CD4-positive, alpha-beta T cell treated with Interleukin-6 for 4 hours (primary cell): Measurements from ENCODE around the gene CAPZB.

ENCODE experiments used
- DNase-seq: peaks from one replicate; pipeline ENCODE4 v3.0.0-alpha.2; 2020; ENCODE audit warnings: mixed read lengths

The CAPZB gene

DNA sequence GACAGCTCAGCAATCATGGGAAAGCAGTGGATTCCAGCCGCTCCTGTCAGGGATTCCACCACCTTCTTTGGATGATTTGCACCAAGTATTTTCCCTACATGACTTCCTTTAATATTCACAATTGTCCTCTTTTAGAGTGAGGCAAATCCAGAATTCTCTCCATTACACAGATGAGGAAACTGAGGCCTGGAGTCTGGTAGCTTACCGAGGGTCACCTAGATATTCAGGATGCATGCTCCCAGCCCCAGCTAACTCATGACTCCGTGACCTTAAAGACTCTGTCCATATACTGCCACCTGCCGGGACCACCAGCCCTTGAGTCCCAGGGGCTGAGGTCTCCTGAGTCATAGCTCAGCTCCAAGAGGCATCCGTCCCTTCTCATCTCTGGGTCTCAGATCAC lies 80.6 kb downstream of the CAPZB start:
- no peak for DNase-seq

DNA sequence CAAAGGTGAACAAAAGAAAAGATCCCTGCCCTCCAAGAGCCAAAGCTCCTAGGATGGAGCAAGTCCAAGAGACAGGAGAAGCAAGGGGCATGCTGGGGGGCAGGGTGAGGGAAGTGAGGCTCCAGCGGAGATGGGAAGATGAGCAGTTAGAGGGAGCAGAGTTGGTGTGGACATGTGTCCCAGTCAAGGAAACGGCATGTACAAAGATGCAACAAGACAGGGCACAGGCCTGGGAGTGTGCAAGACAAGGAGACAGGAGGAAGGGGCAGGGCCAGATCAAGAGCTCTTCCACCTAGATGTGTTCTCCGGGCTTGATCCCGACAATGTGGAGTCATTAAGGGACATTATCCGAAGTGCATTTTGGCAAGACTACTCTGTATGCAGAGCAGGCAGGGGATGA lies 82.1 kb downstream of the CAPZB start:
- no peak for DNase-seq

DNA sequence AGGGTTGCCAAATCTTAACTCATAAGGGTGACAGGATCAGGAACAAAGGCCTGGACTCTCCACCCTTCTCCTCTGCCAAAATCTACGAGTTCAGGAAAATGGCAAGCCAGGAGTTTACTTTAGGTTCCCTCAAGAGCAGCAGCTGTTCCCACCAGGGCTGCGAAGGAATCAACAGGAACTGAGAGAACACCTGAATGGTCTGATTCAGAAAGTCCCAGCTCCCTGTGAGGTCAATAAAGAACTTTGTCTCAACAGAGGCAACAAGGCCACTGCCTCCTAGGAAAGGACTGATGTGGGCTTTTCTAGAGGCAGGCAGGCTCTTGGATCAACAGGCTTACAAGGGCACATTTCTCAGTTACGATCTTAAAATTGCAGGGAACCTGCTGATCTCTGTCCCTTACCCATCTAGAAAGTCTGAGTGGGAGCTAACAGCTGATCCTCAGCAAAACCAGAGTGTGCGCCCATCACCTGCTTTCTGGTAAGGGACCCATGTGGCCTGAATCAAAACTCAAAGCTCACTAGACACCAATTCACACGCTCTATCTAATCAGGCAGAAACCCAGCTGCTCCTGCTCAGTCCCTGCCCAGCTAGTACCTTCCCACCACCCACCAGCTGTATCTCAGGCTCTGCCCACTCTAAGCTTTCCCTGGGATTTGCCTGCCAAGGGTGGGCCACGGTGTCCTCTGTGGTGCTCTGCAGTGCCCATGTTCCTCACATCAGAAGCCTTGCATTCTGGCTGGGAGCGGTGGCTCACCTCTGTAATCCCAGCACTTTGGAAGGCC lies 83.1 kb downstream of the CAPZB start:
- no peak for DNase-seq

DNA sequence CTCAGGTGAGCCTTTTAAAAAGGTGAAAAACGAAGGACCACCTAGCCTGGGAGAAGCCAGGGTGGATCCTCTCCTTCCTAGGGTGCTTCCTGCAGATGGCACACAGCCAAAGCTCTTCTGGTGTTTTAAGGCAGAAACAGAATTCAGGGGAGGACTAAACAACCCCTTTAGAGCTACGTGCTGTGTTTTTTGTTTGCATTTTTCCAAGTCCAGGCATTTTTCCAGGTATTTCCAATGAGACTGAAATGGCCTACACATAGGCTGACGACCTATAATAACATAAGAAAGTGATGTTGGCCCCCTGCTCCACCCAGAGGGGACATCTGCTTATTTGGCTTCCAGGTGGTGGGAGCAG lies 83.8 kb downstream of the CAPZB start:
- no peak for DNase-seq

DNA sequence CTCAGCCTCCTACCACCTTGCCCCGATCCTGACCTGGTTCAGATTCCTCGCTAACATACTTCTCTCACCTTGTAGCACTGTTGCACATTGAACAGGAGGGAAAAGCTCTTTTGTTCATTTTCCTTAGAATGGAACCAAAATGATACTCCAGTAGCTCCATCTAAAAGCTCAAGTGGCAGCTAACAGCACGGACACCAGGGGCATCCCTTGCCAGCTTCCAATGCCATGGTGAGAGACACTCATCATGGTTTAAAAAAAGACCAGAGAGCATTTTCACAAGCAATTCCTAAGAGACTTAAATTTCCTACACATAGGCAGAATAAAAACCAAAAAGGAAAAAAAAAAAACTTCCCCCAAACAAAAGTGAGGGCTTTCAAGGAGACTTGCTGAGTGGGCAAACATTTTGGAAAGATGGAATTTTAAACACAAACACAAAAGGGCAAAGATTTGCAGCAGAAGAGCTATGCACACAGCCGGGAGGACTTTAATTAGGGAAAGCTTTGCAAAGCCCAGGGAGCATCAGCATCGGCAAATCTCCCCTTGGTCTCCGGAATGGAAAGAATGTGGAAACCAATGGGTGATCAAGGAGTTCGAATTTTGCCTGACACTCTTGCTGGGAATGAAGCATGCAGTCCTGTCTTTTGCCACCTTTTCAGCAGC lies 84.3 kb downstream of the CAPZB start:
- no peak for DNase-seq

DNA sequence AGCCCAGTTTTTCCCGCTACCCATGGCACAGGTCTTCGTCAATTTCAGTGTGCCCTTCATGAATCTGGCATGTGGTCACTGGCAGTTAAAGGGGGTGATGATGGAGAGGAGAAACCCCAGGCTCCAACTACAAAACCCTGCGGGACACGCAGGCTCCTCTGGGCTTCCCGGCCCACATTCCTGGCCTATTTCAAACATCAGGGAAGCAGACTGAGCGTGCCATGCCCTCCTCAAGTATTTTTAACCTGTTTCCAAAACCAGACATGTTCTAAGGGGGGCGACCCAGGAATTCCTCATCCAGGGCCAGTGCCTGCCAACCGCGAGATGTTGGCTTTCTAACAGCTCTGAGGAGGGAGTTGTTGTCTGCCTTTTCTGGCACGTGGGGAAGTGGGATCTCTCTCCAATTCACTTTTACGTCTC lies 85.1 kb downstream of the CAPZB start:
- DNase-seq, result no peak

DNA sequence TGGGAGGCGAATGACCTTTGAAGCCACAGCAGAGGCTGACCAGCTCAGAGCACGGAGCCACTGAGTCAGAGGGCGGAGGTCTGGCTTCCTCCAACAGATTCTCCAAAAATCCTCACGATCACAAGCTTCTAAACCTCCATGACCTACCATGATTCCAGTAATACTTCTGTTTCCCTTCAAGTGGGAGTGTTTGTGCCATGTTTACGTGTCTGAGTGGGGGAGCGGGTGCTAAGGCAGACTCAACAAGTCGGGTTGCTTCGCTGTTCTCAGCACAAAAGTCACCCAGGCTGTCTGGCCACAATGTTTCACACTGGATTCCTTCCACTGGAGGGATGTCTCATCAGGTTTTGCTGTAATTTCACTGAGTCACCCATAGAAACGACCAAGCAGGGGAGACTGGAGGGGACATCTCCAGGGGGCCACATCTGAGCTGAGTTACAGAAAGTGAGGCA lies 87.0 kb downstream of the CAPZB start:
- no peak for DNase-seq

DNA sequence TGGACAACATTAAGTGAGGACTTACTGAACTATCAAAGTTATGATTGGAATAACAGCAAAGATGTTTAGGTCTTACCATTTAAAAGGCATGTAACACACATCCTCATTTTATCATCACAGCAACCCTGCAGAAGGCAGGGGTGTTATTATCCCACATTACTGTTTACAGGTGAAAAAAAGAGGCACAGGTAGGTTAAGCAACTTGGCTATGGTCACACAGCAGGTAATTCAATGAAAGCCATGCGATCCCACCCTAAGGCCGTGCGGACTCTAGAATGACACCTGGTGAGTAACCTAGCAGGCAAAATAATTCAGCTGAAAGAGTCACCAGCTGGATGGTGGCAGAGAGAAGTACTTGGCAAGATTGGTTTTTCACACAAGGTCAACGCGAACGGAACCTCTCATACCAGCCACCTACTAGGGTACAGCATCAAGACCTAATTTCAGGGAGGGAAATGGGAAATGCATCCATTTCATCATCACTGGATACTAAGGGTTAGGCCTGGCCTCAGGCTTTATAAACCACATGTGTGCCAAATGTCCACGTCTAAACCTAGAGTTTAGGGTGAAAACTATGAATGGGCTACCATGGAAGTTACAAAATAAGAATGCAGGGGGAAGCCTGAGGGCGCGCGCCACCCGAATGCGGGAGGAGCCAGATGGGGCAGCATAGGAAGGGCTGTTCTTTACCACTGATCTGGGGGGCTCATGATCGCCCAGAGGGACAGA lies 88.0 kb downstream of the CAPZB start:
- no peak for DNase-seq

DNA sequence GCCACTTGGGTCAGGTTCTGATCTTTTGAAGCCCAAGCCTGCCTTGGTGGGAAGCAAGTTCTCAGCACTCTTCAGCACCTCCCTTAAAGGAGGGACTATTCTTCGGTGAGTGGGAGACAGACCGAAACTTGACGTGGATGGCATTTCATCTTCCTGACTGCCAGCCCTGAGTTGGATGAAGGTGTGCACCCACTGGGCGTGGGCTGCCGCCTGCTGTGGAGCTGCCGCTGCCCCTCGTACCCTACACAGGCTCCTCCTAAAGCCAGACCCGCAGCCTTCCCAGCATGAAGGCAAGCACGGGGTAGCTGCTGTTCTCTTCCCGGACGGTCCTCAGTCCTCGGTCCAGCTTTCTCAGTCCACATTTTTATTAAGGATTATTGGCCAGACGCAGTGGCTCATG lies 89.1 kb downstream of the CAPZB start:
- DNase-seq, result no peak

DNA sequence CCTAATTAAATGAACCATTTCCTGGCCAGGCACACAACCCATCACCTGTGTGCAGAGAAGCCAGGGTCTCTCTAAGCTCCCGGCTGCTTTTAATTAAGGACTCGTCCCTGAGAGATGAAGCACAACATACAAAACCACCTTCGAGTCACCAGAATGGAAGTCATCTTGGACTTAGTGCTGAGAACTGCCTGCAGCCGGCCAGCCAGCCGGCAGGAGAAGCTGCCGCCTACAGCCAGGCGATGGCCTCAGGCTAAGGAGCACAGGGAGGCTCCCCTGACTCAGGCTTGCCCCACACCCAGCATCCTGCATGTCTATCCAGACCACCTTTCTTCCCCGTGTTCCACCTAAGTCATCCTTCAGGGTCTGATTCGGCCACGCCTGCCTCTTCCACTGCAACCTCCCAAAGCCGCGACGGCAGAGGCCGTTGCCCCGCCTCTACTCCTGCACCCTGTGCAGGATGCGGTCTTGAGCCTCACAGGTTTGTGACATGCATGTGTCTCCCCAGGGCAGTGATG lies 89.6 kb downstream of the CAPZB start:
- DNase-seq, result no peak

DNA sequence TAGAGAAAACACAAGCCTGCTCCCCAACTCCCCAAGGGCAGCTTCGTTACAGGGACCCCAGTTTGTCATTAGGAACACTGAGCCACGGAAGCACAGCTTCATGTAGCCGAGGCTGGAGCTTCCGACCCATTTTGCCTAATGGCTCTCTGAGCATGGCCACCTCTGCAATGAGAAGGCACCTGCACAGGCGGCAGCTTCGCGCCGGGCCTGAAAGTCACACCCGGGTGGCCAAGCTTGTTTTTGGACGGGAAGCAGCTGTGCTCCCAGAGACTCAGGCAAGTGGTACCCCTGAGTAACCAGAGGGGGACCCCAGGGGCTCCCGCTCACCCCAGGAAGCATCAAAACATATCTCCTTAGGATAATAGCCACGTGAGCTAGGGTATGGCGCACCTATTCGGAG lies 92.3 kb downstream of the CAPZB start:
- DNase-seq, result no peak

DNA sequence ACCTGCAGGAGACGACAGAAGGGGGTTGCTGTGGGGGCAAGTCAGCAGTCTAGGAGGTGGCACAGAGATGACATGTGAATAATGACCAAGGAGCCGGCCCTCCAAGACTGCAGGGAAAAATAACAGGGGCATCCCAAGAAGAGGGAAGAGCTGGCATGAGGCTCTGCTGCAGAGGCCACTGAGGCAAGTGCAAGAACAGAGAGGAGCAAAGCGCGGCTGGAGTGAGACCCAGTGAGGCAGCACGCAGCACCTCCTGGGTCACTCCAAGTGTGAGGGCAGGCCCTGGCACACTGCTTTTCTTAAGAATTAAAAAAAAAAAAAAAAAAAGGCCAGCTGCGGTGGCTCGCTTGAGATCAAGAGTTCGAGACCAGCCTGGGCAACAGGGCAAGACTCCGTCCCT lies 93.1 kb downstream of the CAPZB start:
- peak; percentile 23 for DNase-seq

DNA sequence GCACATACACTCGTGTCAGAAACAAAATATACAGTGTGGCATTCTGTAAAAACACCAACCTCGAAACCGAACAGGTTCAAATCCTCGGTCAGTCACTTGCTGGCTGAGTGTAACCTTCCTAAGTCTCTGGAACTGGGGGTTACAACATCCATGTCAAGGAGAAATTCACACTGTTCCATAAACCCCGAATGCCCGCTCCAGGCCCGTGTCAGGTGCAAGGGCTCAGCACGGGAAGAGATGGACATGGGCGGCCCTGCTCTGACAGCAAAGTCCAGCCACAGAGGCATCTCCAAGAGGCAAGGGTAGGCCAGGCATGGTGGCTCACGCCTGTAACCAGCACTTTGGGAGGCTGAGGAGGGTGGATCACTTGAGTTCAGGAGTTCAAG lies 93.8 kb downstream of the CAPZB start:
- DNase-seq, result no peak

DNA sequence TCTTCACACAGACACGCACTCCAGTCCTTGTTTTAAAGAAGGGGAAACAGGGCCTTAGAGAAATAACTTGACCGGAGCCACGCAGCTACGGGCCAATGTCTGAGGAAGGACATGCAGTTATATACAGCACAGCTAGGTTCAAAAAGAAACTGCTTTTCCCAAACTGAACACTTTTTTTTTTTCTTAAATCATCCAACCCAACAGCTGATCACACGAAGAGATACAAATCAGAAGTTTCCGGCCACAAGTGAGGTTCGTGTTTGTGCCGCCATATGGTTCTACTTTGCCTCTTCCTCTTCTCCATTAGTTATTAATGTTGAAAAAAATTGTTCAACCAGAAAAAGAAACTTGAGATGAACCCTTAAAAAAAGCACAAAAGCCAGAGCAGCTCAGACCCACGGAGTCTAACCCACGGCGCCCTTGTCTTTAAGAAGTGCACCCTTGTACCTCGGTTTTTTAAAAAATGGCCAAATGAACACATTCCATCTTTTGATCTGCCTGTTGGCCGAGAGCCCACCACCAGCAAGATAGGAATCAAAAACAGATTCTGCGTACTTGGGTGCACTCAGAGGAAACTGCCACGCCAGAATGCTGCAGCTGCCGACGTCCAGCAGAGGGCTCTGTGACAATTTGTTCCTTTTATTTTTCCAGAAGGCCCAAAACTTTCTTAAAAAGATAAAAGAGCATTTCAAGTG lies 94.3 kb downstream of the CAPZB start:
- DNase-seq, result peak; percentile 71

DNA sequence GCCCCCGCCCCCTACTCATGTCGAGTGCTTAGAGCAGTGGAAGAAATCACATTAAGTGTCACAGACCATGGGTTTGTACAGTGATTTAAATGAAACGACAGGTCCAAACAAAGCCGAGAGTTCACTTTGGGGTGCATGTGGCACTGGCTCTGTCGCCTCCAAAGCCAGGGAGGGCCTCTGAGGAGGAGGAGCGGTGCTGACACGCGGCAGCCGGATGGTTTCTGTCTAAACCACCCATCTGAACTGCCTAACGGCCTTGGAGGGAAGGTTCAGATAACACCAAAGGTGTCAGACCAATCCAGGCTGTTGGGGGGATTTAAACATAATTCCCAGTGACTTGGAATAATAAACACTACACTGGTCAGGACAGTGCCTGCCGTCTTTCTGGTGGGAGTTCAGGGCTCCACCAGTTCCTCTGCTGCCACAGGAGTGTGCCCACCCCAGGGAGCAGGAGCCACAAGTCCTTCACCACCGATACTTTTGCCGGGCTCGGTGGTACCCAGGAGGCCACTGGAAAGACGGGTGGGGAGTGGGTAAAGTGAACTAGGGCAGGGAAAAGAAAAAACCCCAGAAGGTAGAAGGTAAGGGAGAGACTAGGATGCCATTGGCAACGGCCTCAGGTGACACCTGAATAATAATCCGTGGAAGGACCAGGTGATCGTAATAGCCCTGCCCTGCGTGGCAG lies 95.0 kb downstream of the CAPZB start:
- peak; percentile 23 for DNase-seq

DNA sequence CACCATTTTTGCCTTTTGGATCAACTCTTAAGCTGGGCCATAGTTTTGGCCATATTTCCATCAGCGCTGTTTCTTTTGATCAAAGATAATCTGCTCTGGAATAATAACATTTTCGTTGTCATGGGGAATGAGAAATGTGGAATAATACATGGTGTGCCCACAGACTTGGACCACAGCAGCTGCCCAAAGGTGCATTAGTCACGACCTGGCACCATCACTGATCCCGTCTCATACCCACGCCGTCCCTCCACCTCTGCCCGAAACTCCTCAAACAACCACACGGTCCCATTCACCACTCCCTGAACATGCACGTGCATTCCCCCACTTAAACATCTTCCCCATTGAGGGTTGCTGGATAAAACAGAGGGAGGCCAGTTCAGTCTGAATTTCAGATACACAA lies 96.4 kb downstream of the CAPZB start:
- no peak for DNase-seq

DNA sequence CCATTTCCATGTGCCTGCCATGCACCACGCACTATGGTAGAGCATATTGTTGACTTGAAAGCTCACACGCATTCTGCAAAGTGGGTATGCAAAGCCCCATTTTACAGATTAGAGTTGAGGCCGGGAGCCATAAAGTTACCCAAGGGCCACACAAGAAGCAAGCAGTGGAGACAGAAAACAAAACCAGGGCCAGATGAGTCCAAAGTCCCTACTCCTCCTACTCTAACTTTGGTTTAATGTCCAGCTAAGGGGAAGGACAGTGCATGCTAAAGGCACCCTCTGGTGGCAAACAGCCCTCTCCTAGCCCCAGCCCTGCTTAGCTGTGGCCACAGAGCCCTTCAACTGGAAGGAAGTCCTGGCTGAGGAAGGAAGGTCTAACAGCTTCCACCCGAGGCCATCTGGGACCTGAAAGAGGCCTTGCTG lies 98.3 kb downstream of the CAPZB start:
- DNase-seq, result no peak

DNA sequence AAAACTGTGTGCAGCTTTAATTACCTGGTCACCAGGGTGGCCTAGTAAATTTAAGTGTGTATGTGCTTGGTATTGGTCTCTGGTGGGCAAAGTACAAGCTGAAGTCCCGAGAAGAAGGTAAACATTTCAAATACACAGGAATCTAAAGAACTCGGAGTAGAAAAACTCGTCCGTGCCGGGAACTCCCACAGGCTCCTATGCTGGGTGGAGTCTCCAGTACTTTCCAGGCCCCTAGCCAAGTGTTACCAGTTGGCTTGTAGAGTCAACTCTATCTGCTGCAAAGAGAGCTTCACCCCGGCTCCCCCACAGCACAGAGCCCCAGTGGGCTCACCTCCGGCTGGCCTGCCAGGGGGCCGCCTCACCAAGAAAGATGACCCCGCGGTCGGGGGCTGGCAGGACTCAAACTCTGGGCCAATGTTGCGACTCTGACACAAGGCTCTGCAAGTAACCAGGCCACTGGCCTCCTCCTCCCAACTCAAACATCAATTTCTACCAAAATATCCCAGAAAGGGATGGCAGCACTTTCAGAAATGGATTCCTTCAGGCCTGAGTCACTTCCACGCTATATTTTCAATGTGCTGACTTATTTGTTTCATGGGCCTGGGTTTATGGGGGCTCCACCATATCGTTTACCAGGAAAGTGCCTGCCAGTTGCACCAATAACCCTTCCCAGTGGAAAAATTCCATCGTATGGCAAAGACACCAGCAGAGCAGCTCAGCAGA lies 99.3 kb downstream of the CAPZB start:
- no peak for DNase-seq

DNA sequence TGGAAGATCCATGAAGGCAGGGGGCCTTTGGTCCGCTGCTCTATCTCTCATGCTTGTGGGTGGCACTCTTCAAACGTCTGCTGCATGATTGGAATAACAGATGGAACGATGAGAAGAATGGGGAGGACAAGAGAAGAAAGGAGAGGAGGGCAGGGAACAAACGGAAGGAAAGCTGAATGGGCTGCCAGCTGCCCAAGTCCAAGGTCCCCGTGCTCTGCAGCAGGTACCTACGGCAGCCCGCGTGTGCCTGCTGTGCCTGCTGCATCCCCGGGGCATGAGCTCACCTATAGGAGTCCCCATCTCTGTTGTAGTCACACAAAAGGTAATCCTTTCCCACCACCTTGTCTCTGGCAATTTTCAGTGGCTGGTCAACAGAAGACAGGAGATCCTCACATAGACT lies 100.1 kb downstream of the CAPZB start:
- no peak for DNase-seq

DNA sequence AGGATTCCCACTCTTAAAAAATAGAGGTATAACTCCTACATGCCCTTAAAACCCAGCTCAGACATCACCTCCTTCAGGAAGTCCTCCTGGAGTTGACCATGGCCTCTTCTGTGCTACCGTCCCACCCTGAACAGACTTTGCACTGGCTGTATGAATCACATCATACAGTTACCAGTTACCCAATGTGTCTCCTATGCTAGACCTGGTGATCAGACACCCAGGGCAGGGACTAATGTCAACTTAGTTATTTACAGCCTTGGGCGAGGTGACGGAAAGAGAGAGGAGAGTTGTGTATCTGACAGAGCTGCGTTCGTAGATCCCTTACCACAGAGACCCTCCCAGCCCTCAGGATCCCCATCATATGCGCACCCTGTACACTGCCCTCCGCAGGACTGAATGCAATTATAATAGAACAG lies 100.6 kb downstream of the CAPZB start:
- no peak for DNase-seq

DNA sequence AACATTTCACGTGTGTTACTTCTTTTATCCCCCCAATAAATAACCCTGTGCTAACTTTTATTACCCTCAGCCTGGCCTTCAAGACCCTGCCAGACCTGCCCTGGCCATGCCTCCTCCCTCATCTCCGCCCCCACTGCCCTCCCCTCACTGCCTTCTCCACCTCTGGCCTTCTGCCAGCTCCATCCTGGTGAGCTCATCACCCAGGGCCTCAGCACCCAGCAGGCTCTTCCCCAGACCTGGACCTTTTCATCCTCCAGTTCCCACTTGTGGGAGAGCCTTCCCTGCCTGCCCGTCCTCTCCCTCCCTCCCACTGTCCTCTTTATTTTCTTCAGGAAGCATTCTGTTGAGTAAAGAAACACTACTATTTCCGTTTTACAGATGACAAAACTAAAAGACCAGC lies 101.2 kb downstream of the CAPZB start:
- DNase-seq, result no peak

DNA sequence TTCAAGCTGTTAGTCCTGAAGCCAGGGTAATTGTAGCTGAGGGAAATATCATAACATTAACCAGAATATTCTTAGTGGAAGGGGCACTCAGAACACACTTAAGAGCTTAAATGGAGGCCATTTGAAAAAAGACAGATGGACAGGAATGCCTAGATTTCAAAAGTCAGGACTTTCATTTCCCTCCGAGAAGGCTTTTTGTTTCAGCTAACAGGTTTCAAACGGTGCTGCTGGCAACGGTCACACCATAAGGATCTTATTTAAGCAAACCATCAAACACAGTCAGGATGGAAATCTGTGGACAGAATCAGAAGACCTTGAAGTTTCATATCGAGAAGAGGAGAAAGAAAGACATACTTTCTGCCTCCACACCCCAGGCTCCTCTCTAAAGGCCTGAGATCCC lies 103.1 kb downstream of the CAPZB start:
- no peak for DNase-seq
